Neural progenitor cell (in vitro differentiated cells): ENCODE data around the gene TMEM169. TPM values are rescaled to one million over a fixed set of nuclear protein-coding genes. Genes with fewer than 3 reads are reported as not detected.

Experiments
- DNase-seq: peaks from one replicate; pipeline ENCODE4 v3.0.0-alpha.2; 2016; ENCODE audit warnings: low spot score
- H2AFZ ChIP-seq: fragments of 200-600 bp; sonication (generic); replicated peaks from 2 replicates; pipeline ENCODE4 v1.6.1; 2016; ENCODE audit warnings: antibody characterized with exemption
- H3F3A ChIP-seq: fragments of 200-600 bp; sonication (generic); 2 replicates; pipeline ENCODE4 v1.6.1; 2016; ENCODE audit warnings: antibody characterized with exemption, low read depth
- H3K27ac ChIP-seq: fragments of 200-600 bp; sonication (generic); 2 replicates; pipeline ENCODE4 v1.5.1; 2016; ENCODE audit warnings: mild to moderate bottlenecking
- H3K27me3 ChIP-seq: fragments of 200-600 bp; sonication (generic); 2 replicates; pipeline ENCODE4 v1.6.1; 2016; ENCODE audit warnings: mild to moderate bottlenecking, moderate library complexity
- H3K36me3 ChIP-seq: fragments of 200-600 bp; sonication (generic); 2 replicates; pipeline ENCODE4 v1.5.1; 2016
- H3K4me1 ChIP-seq: fragments of 200-600 bp; sonication (generic); 2 replicates; pipeline ENCODE4 v1.6.1; 2016; ENCODE audit warnings: mixed run types
- H3K4me2 ChIP-seq: fragments of 200-600 bp; sonication (generic); 2 replicates; pipeline ENCODE4 v1.6.1; 2016
- H3K4me3 ChIP-seq: fragments of 200-600 bp; sonication (generic); 2 replicates; pipeline ENCODE4 v1.5.1; 2016
- H3K79me2 ChIP-seq: fragments of 200-600 bp; sonication (generic); 2 replicates; pipeline ENCODE4 v1.6.1; 2016; ENCODE audit warnings: low read depth
- H3K9ac ChIP-seq: fragments of 200-600 bp; sonication (generic); 2 replicates; pipeline ENCODE4 v1.6.1; 2016
- H3K9me3 ChIP-seq: fragments of 200-600 bp; sonication (generic); 2 replicates; pipeline ENCODE4 v1.5.1; 2016; ENCODE audit warnings: low read depth
- H4K20me1 ChIP-seq: fragments of 200-600 bp; sonication (generic); 2 replicates; pipeline ENCODE4 v1.6.1; 2016; ENCODE audit warnings: low read depth
- H3K27ac Mint-ChIP-seq: 3 replicates; pipeline ENCODE4 v1.8.0; 2021; ENCODE audit warnings: mixed read lengths
- H3K27me3 Mint-ChIP-seq: 2 replicates; pipeline ENCODE4 v1.8.0; 2022; ENCODE audit warnings: low read depth, mild to moderate bottlenecking, inconsistent platforms, moderate library complexity, mixed read lengths; ENCODE audit not compliant: insufficient read depth
- H3K36me3 Mint-ChIP-seq: 3 replicates; pipeline ENCODE4 v1.8.0; 2021; ENCODE audit warnings: mixed read lengths
- H3K4me1 Mint-ChIP-seq: 3 replicates; pipeline ENCODE4 v1.8.0; 2021; ENCODE audit warnings: mixed read lengths
- H3K4me3 Mint-ChIP-seq: 3 replicates; pipeline ENCODE4 v1.8.0; 2021; ENCODE audit warnings: mild to moderate bottlenecking, moderate library complexity, mixed read lengths
- H3K9me3 Mint-ChIP-seq: 3 replicates; pipeline ENCODE4 v1.8.0; 2020; ENCODE audit warnings: mixed read lengths
- CTCF ChIP-seq: fragments of 200-600 bp; sonication (generic); IDR thresholded peaks from 2 replicates; pipeline ENCODE4 v1.5.1; 2017; ENCODE audit warnings: antibody characterized with exemption, mild to moderate bottlenecking
- EZH2 ChIP-seq: fragments of 200-600 bp; sonication (generic); IDR thresholded peaks from 2 replicates; pipeline ENCODE4 v1.6.1; 2017; ENCODE audit warnings: antibody characterized with exemption, mild to moderate bottlenecking, moderate library complexity
- EZH2phosphoT487 ChIP-seq: fragments of 200-600 bp; sonication (generic); IDR thresholded peaks from 2 replicates; pipeline ENCODE4 v1.6.1; 2017; ENCODE audit warnings: antibody characterized with exemption
- total RNA-seq: library from RNA; depleted of rRNA; stranded (reverse); fragments of >200 nt; gene quantifications from 2 replicates; pipeline ENCODE4 v1.2.3, GENCODE V29; 2015; ENCODE audit warnings: low replicate concordance

Gene TMEM169
- total RNA-seq, 1 donor from 2014 or later = 17.9 TPM

- no peak overlapping the region for H3K4me3 ChIP-seq
- Mint-ChIP-seq H3K4me1 (peaks cover 6% of the 10 kb centered on the region), H3K4me3 (no peak overlapping the region), H3K36me3 (peaks cover 19% of the 10 kb centered on the region), H3K9me3 (no peaks in the 10 kb centered on the region), H3K27ac (no peak overlapping the region), H3K27me3 (no peaks in the 10 kb centered on the region)
- no peaks in the 10 kb centered on the region for H3F3A ChIP-seq
- no peaks in the 10 kb centered on the region for H3K27me3 ChIP-seq
- H4K20me1 ChIP-seq = peaks cover under 1% of the 10 kb centered on the region
- H3K27ac ChIP-seq = no peak overlapping the region
- peaks cover 5% of the 10 kb centered on the region for H3K4me1 ChIP-seq
- H3K9me3 ChIP-seq = no peaks in the 10 kb centered on the region
- no peak for DNase-seq
- H3K4me2 ChIP-seq = no peak overlapping the region
- no peak overlapping the region for H3K9ac ChIP-seq
- H3K79me2 ChIP-seq = peaks cover 32% of the 10 kb centered on the region
- TF ChIP-seq EZH2 = no peak
- TF ChIP-seq CTCF = no peak
- TF ChIP-seq EZH2phosphoT487 = no peak
- H3K36me3 ChIP-seq = peaks cover 4% of the 10 kb centered on the region
- H2AFZ ChIP-seq = no peak overlapping the region
Measured at GRCh38 chr2:216090369-216090786, 8.7 kb downstream of the TMEM169 start.

GRCh38 chr2:216092646-216093045, 10.9 kb downstream of the TMEM169 start:
- Mint-ChIP-seq H3K4me1 (no peaks in the 10 kb centered on the region), H3K27ac (no peak overlapping the region), H3K4me3 (no peak overlapping the region), H3K27me3 (no peaks in the 10 kb centered on the region), H3K9me3 (no peaks in the 10 kb centered on the region), H3K36me3 (peaks cover 21% of the 10 kb centered on the region)
- Histone ChIP-seq H2AFZ (no peak overlapping the region), H3K36me3 (peaks cover 6% of the 10 kb centered on the region), H3K27ac (no peak overlapping the region), H3K9me3 (no peaks in the 10 kb centered on the region), H4K20me1 (no peaks in the 10 kb centered on the region), H3K27me3 (no peaks in the 10 kb centered on the region), H3K79me2 (peaks cover 9% of the 10 kb centered on the region), H3K4me2 (no peak overlapping the region), H3F3A (no peaks in the 10 kb centered on the region), H3K4me3 (no peak overlapping the region), H3K4me1 (no peaks in the 10 kb centered on the region), H3K9ac (no peak overlapping the region)
- TF ChIP-seq EZH2 (no peak), EZH2phosphoT487 (no peak), CTCF (no peak)
- DNase-seq = no peak

DNA sequence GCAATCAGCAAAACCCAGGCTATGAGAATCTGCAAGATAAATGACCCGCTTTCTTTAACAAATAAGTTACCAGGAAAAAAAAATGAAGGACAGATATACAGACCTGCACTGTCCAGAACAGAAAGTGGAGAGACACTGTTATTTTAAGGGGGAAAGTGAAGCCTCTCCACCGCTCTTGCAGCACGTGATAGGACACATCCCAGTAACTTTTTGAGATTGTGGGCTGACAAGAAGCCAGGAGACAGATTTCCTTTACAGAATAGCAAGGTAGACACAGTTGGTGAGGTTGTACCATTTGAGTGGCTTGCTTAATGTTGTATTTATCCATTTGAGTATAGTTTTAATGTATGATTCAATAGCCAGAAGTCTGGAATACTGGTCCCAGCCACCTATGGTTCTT, 13.0 kb downstream of the TMEM169 start:
- Histone ChIP-seq H3K9ac (no peak overlapping the region), H2AFZ (no peak overlapping the region), H3K4me3 (no peak overlapping the region), H3K4me1 (no peaks in the 10 kb centered on the region), H3K4me2 (no peak overlapping the region), H4K20me1 (no peaks in the 10 kb centered on the region), H3K27me3 (no peaks in the 10 kb centered on the region), H3K36me3 (peaks cover 6% of the 10 kb centered on the region), H3F3A (no peaks in the 10 kb centered on the region), H3K79me2 (no peaks in the 10 kb centered on the region), H3K27ac (no peak overlapping the region), H3K9me3 (no peaks in the 10 kb centered on the region)
- DNase-seq = no peak
- H3K27ac Mint-ChIP-seq = no peak overlapping the region
- no peaks in the 10 kb centered on the region for H3K9me3 Mint-ChIP-seq
- TF ChIP-seq EZH2phosphoT487 = no peak
- TF ChIP-seq CTCF = no peak
- no peak for TF ChIP-seq EZH2
- peaks cover 16% of the 10 kb centered on the region for H3K36me3 Mint-ChIP-seq
- no peaks in the 10 kb centered on the region for H3K4me1 Mint-ChIP-seq
- H3K27me3 Mint-ChIP-seq = no peaks in the 10 kb centered on the region
- no peak overlapping the region for H3K4me3 Mint-ChIP-seq
